A673 (cell line): ENCODE results near the gene LDOC1.

Source experiments
- CTCF ChIP-seq: fragments of 300-800, 200-600 bp; sonication (generic); conservative IDR thresholded peaks from 2 replicates; pipeline ENCODE4 v1.5.1; 2017; ENCODE audit warnings: low read depth, mild to moderate bottlenecking, antibody characterized with exemption, low read length, moderate library complexity, mixed read lengths
- EZH2 ChIP-seq: fragments of 200-600 bp; sonication (generic); IDR thresholded peaks from 2 replicates; pipeline ENCODE4 v1.6.1; 2017; ENCODE audit warnings: borderline replicate concordance, low read depth, mild to moderate bottlenecking, mixed read lengths, antibody characterized with exemption, low read length; ENCODE audit not compliant: poor library complexity, severe bottlenecking

GRCh38 chrX:141164406-141164805, 12.5 kb downstream of the LDOC1 start:
- TF ChIP-seq CTCF (no peak), EZH2 (no peak)
